A549 treated with dexamethasone at 1 μM for 4 hours (cell line): ENCODE data around the gene SMIM44. TPM values are rescaled to one million over a fixed set of nuclear protein-coding genes. Genes with fewer than 3 reads are reported as not detected.

ENCODE experiments used
- total RNA-seq: library from RNA; stranded (reverse); fragments of 200-300 nt; extraction: Qiagen RNA extraction; gene quantifications from 5 replicates; pipeline ENCODE4 v1.2.3, GENCODE V29; 2022

Gene SMIM44
- not detected in 5 replicates for total RNA-seq

GRCh38 chr19:3483226-3483628 is at the start of gene SMIM44:
Gene SMIM44, minus strand, starts transcription at chr19:3483441. Its CDS starts 38 bp downstream, at chr19:3483403.

GRCh38 chr19:3505598-3506383 is 22.6 kb upstream of the SMIM44 start, which contains the start of gene FZR1:
Gene FZR1, plus strand, starts transcription at chr19:3506311. Its CDS starts 16,679 bp downstream, at chr19:3522990.

GRCh38 chr19:3500429-3501101 is 17.3 kb upstream of the SMIM44 start, which contains the start of gene DOHH:
Gene DOHH, minus strand, starts transcription at chr19:3500674. Its CDS starts 3,860 bp downstream, at chr19:3496814.

DNA sequence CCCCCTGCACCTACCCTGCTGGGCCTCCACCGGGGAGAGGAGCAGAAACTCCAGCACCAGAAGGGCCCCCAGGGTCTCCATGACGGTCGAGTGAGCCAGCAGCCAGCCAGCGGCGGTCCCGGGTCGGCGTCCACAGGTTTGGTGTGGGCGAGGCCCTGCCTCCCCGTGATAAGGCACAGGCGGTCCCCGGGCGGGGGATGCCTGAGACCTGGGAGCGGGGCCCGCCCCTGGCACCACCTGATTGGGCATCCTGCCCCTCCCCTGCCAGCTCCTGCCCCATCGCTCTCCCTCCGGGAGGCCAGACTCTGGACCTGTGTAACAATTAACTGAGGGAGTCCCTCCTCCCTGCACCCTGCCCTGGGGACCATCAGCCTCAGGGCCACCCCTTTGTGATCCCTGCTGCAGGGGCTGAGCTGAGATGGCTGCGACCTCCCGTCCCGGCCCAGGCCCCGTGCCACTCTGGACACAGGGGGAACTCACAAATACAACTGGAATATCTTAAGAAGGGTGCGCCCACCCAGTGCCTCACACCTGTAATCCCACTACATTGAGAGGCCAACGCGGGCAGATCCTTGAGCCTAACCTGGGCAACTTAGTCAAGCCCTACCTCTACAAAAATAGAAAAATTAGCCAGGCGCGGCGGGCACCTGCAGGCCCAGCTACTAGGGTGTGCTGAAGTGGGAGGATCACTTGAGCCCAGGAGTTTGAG is 2.7 kb downstream of the SMIM44 start, which contains the start of gene SMIM24:
Gene SMIM24 (minus strand): TSS at position 143 of the 709 bp plus-strand sequence. CDS start 62 bp downstream, at position 81.

Other genes starting within 250 kb of the SMIM44 start
- 30.3 to 71.0 TPM (median 68.9 TPM) in 5 replicates for gene NFIC, start 116.9 kb downstream of the SMIM44 start, total RNA-seq
- 0.32 to 1.3 TPM (median 1.1 TPM) in 5 replicates for gene SMIM24, start 2.9 kb downstream of the SMIM44 start, total RNA-seq
- 12.1 to 17.6 TPM (median 15.8 TPM) in 5 replicates for gene DOHH, start 17.2 kb upstream of the SMIM44 start, total RNA-seq
- 21.5 to 37.2 TPM (median 34.3 TPM) in 5 replicates for gene FZR1, start 22.9 kb upstream of the SMIM44 start, total RNA-seq
- gene TEKTIP1, start 55.7 kb upstream of the SMIM44 start, total RNA-seq: not detected in 5 replicates
- 102 to 148 TPM (median 139 TPM) in 5 replicates for gene MFSD12, start 74.1 kb upstream of the SMIM44 start, total RNA-seq
- gene HMG20B, start 89.5 kb upstream of the SMIM44 start, total RNA-seq: 35.1 to 62.3 TPM (median 55.6 TPM) in 5 replicates
- 0.25 to 0.41 TPM (median 0.27 TPM) in 5 replicates for gene GIPC3, start 102.0 kb upstream of the SMIM44 start, total RNA-seq
- gene TBXA2R, start 123.4 kb upstream of the SMIM44 start, total RNA-seq: 1.1 to 1.9 TPM (median 1.2 TPM) in 5 replicates
- 11.5 to 20.5 TPM (median 18.6 TPM) in 5 replicates for gene CACTIN, start 143.3 kb upstream of the SMIM44 start, total RNA-seq
- gene PIP5K1C, start 217.0 kb upstream of the SMIM44 start, total RNA-seq: 12.7 to 15.9 TPM (median 14.9 TPM) in 5 replicates
- 0.18 to 0.61 TPM (median 0.51 TPM) in 5 replicates for gene TJP3, start 224.9 kb upstream of the SMIM44 start, total RNA-seq